HepG2 (cell line): ENCODE results near the gene DTYMK. TPM values are rescaled to one million over a fixed set of nuclear protein-coding genes. Genes with fewer than 3 reads are reported as not detected.

Experiments used
- HDAC6 ChIP-seq: fragments of 200-600 bp; sonication (generic); IDR thresholded peaks from 2 replicates; pipeline ENCODE4 v1.7.0; 2017; ENCODE audit warnings: mild to moderate bottlenecking, antibody characterized with exemption, low read length, low read depth
- NCOR1 ChIP-seq: fragments of 200-600 bp; sonication (generic); IDR thresholded peaks from 2 replicates; pipeline ENCODE4 v1.7.0; 2017; ENCODE audit warnings: antibody characterized with exemption, low read length, borderline replicate concordance
- NPAS2 ChIP-seq: sonication (generic); formaldehyde crosslinking; IDR thresholded peaks from 2 replicates; pipeline ENCODE4 v1.8.0; 2022; ENCODE audit warnings: mild to moderate bottlenecking, missing genetic modification reagents, borderline replicate concordance
- NR2C2 ChIP-seq: sonication (generic); formaldehyde crosslinking; IDR thresholded peaks from 2 replicates; pipeline ENCODE4 v1.4.0; 2020; ENCODE audit warnings: missing genetic modification reagents, mild to moderate bottlenecking, moderate library complexity, borderline replicate concordance
- POLR2AphosphoS5 ChIP-seq: IDR thresholded peaks from 2 replicates; pipeline ENCODE4 v1.6.1; 2012; ENCODE audit warnings: low read depth, low read length
- POLR2G ChIP-seq: fragments of 200-400 bp; formaldehyde crosslinking; IDR thresholded peaks from 2 replicates; pipeline ENCODE4 v1.6.1; 2018; ENCODE audit warnings: mild to moderate bottlenecking, low read depth, low read length, moderate library complexity
- SNAI1 ChIP-seq: sonication (generic); formaldehyde crosslinking; IDR thresholded peaks from 2 replicates; pipeline ENCODE4 v1.5.0; 2020; ENCODE audit warnings: mild to moderate bottlenecking, missing genetic modification reagents, borderline replicate concordance
- SOX6 ChIP-seq, 2 experiments: fragments of 450-650 bp in 1 of 2; sonication (generic) in 1 of 2; formaldehyde crosslinking in 1 of 2; IDR thresholded peaks; 2 replicates each; pipeline versions ENCODE4 v1.4.0 to v1.6.1; 2017 to 2020; ENCODE audit warnings: antibody characterized with exemption in 1 of 2, mild to moderate bottlenecking in 1 of 2, missing genetic modification reagents in 1 of 2
- ZC3H13 ChIP-seq: sonication (generic); formaldehyde crosslinking; IDR thresholded peaks from 2 replicates; pipeline ENCODE4 v1.8.1; 2023; ENCODE audit warnings: mild to moderate bottlenecking, missing genetic modification reagents, moderate library complexity
- ZFP41 ChIP-seq: sonication (generic); formaldehyde crosslinking; IDR thresholded peaks from 2 replicates; pipeline ENCODE4 v1.4.0; 2020; ENCODE audit warnings: mild to moderate bottlenecking, missing genetic modification reagents, borderline replicate concordance
- ZNF17 ChIP-seq: sonication (generic); formaldehyde crosslinking; IDR thresholded peaks from 2 replicates; pipeline ENCODE4 v1.5.0; 2020; ENCODE audit warnings: mild to moderate bottlenecking, missing genetic modification reagents
- ZNF329 ChIP-seq: sonication (generic); formaldehyde crosslinking; IDR thresholded peaks from 2 replicates; pipeline ENCODE4 v1.9.0; 2021; ENCODE audit warnings: low read depth, mild to moderate bottlenecking, missing genetic modification reagents
- ZNF430 ChIP-seq: sonication (generic); formaldehyde crosslinking; IDR thresholded peaks from 2 replicates; pipeline ENCODE4 v1.9.0; 2021; ENCODE audit warnings: mild to moderate bottlenecking, missing genetic modification reagents
- ZNF746 ChIP-seq: sonication (generic); formaldehyde crosslinking; IDR thresholded peaks from 2 replicates; pipeline ENCODE4 v1.8.0; 2022; ENCODE audit warnings: mild to moderate bottlenecking, missing genetic modification reagents
- polyA plus RNA-seq, 8 experiments: library from polyadenylated mRNA; depleted of rRNA in 3 of 8; stranded (reverse) in 7 of 8; unstranded in 1 of 8; fragments of >200 nt; fragmentation: Illumina TruSeq in 4 of 8; extraction: Trizol in 4 of 8; gene quantifications; 2 replicates each; pipeline versions ENCODE4 v1.2.1 to v1.2.3, GENCODE V29; 2011 to 2016; ENCODE audit warnings: low read depth in 4 of 8, missing spikeins in 1 of 8, mixed read lengths in 1 of 8; ENCODE audit not compliant: insufficient read depth in 1 of 8
- total RNA-seq, 5 experiments: library from RNA; depleted of rRNA; stranded (reverse); fragments of >200 nt; fragmentation: Illumina TruSeq; extraction: Trizol; gene quantifications; 2 replicates each; pipeline ENCODE4 v1.2.3, GENCODE V29; 2016; ENCODE audit warnings: low read depth in 1 of 5
- TF ChIP-seq, protein P1 (sequence below): sonication (generic); formaldehyde crosslinking; IDR thresholded peaks from 2 replicates; pipeline ENCODE4 v1.4.0; 2020; ENCODE audit warnings: mild to moderate bottlenecking, missing genetic modification reagents
- TF ChIP-seq, protein P2 (sequence below): sonication (generic); formaldehyde crosslinking; IDR thresholded peaks from 2 replicates; pipeline ENCODE4; 2020; ENCODE audit warnings: missing genetic modification reagents, mild to moderate bottlenecking, borderline replicate concordance
- TF ChIP-seq, protein P3 (sequence below): IDR thresholded peaks from 2 replicates; pipeline ENCODE4 v1.6.1; 2016; ENCODE audit warnings: missing genetic modification reagents, missing compliant biosample characterization
- TF ChIP-seq, protein P4 (sequence below): sonication (generic); formaldehyde crosslinking; IDR thresholded peaks from 2 replicates; pipeline ENCODE4 v1.4.0; 2020; ENCODE audit warnings: missing genetic modification reagents, mild to moderate bottlenecking, borderline replicate concordance
- TF ChIP-seq, protein P5 (sequence below): sonication (generic); formaldehyde crosslinking; IDR thresholded peaks from 2 replicates; pipeline ENCODE4 v1.8.0; 2022; ENCODE audit warnings: missing genetic modification reagents, mild to moderate bottlenecking, borderline replicate concordance
- TF ChIP-seq, protein P6 (sequence below): sonication (generic); formaldehyde crosslinking; IDR thresholded peaks from 2 replicates; pipeline ENCODE4 v1.8.1; 2023; ENCODE audit warnings: mild to moderate bottlenecking, missing genetic modification reagents, borderline replicate concordance
- TF ChIP-seq, protein P7 (sequence below): IDR thresholded peaks from 2 replicates; pipeline ENCODE4 v1.6.1; 2012; ENCODE audit warnings: inconsistent platforms

DTYMK gene
- total and polyA plus RNA-seq, 2 of the 13 experiments (the other 11 are each of a cell fraction or from before 2014, with no cell fraction given): 57.5 to 134 TPM

DNA sequence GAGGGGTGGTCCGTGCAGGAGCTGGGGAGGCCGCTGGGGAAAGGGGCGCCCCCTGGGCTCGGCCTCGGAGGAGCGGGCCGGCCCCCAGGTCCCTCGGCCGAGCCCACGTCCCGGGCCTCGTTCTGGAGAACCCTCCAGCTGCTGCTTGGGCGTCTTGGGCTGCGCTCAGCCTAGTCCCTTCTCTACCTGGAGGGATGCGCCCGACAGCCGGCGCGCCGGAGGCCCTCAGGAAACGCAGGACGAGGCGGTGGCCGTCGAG, 47.5 kb upstream of the DTYMK start (continued):
- TF ChIP-seq, protein P1, sequence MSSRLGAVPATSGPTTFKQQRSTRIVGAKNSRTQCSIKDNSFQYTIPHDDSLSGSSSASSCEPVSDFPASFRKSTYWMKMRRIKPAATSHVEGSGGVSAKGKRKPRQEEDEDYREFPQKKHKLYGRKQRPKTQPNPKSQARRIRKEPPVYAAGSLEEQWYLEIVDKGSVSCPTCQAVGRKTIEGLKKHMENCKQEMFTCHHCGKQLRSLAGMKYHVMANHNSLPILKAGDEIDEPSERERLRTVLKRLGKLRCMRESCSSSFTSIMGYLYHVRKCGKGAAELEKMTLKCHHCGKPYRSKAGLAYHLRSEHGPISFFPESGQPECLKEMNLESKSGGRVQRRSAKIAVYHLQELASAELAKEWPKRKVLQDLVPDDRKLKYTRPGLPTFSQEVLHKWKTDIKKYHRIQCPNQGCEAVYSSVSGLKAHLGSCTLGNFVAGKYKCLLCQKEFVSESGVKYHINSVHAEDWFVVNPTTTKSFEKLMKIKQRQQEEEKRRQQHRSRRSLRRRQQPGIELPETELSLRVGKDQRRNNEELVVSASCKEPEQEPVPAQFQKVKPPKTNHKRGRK: no peak
- TF ChIP-seq, protein P2, sequence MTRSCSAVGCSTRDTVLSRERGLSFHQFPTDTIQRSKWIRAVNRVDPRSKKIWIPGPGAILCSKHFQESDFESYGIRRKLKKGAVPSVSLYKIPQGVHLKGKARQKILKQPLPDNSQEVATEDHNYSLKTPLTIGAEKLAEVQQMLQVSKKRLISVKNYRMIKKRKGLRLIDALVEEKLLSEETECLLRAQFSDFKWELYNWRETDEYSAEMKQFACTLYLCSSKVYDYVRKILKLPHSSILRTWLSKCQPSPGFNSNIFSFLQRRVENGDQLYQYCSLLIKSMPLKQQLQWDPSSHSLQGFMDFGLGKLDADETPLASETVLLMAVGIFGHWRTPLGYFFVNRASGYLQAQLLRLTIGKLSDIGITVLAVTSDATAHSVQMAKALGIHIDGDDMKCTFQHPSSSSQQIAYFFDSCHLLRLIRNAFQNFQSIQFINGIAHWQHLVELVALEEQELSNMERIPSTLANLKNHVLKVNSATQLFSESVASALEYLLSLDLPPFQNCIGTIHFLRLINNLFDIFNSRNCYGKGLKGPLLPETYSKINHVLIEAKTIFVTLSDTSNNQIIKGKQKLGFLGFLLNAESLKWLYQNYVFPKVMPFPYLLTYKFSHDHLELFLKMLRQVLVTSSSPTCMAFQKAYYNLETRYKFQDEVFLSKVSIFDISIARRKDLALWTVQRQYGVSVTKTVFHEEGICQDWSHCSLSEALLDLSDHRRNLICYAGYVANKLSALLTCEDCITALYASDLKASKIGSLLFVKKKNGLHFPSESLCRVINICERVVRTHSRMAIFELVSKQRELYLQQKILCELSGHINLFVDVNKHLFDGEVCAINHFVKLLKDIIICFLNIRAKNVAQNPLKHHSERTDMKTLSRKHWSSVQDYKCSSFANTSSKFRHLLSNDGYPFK: no peak
- no peak for TF ChIP-seq HDAC6
- TF ChIP-seq NPAS2 (CRISPR knock-in tag): no peak
- no peak for TF ChIP-seq ZFP41 (CRISPR knock-in tag)
- TF ChIP-seq, protein P3, sequence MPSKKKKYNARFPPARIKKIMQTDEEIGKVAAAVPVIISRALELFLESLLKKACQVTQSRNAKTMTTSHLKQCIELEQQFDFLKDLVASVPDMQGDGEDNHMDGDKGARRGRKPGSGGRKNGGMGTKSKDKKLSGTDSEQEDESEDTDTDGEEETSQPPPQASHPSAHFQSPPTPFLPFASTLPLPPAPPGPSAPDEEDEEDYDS (CRISPR knock-in tag): peak; percentile 61; the same call in 1 of the 2 replicates
- TF ChIP-seq ZC3H13 (CRISPR knock-in tag): 0 out of 2 replicates have a peak, but pooled peaks have one; percentile 23
- TF ChIP-seq, protein P4, sequence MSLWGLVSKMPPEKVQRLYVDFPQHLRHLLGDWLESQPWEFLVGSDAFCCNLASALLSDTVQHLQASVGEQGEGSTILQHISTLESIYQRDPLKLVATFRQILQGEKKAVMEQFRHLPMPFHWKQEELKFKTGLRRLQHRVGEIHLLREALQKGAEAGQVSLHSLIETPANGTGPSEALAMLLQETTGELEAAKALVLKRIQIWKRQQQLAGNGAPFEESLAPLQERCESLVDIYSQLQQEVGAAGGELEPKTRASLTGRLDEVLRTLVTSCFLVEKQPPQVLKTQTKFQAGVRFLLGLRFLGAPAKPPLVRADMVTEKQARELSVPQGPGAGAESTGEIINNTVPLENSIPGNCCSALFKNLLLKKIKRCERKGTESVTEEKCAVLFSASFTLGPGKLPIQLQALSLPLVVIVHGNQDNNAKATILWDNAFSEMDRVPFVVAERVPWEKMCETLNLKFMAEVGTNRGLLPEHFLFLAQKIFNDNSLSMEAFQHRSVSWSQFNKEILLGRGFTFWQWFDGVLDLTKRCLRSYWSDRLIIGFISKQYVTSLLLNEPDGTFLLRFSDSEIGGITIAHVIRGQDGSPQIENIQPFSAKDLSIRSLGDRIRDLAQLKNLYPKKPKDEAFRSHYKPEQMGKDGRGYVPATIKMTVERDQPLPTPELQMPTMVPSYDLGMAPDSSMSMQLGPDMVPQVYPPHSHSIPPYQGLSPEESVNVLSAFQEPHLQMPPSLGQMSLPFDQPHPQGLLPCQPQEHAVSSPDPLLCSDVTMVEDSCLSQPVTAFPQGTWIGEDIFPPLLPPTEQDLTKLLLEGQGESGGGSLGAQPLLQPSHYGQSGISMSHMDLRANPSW (CRISPR knock-in tag): no peak
- TF ChIP-seq NCOR1: no peak
- no peak for TF ChIP-seq ZNF430 (CRISPR knock-in tag)
- TF ChIP-seq ZNF746 (CRISPR knock-in tag): 0 out of 2 replicates have a peak, but pooled peaks have one; percentile 1
- no peak for TF ChIP-seq NR2C2 (CRISPR knock-in tag)
- TF ChIP-seq ZNF17: no peak
- TF ChIP-seq, protein P5, sequence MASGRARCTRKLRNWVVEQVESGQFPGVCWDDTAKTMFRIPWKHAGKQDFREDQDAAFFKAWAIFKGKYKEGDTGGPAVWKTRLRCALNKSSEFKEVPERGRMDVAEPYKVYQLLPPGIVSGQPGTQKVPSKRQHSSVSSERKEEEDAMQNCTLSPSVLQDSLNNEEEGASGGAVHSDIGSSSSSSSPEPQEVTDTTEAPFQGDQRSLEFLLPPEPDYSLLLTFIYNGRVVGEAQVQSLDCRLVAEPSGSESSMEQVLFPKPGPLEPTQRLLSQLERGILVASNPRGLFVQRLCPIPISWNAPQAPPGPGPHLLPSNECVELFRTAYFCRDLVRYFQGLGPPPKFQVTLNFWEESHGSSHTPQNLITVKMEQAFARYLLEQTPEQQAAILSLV (CRISPR knock-in tag): peak; percentile 40; the same call in 1 of the 2 replicates
- TF ChIP-seq SNAI1 (CRISPR knock-in tag): peak; percentile 89; the same call in 1 of the 2 replicates
- peak; percentile 79; the same call in 1 of the 2 replicates for TF ChIP-seq POLR2AphosphoS5
- TF ChIP-seq, protein P6, sequence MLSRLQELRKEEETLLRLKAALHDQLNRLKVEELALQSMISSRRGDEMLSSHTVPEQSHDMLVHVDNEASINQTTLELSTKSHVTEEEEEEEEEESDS (CRISPR knock-in tag): no peak; the same call in 1 of the 2 replicates
- no peak for TF ChIP-seq SOX6 (IDR thresholded peaks at IDR 0.05)
- TF ChIP-seq SOX6 (CRISPR knock-in tag; IDR thresholded peaks at IDR 0.05): peak; percentile 27; the same call in 1 of the 2 replicates
- TF ChIP-seq POLR2G: peak; percentile 41; the same call in 1 of the 2 replicates
- TF ChIP-seq, protein P7, sequence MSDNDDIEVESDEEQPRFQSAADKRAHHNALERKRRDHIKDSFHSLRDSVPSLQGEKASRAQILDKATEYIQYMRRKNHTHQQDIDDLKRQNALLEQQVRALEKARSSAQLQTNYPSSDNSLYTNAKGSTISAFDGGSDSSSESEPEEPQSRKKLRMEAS: no peak
- TF ChIP-seq ZNF329 (CRISPR knock-in tag): 0 out of 2 replicates have a peak, but pooled peaks have one; percentile 12
